C4-2B (cell line): ENCODE results near the gene TCF19.

Experiments used
- H3K27ac ChIP-seq: fragments of 450-650 bp; 2 replicates; pipeline ENCODE4 v1.5.1; 2017
- CTCF ChIP-seq: fragments of 450-650 bp; conservative IDR thresholded peaks from 2 replicates; pipeline ENCODE4 v1.5.1; 2017; ENCODE audit warnings: mild to moderate bottlenecking
- ZFX ChIP-seq: fragments of 450-650 bp; IDR thresholded peaks from 2 replicates; pipeline ENCODE4 v1.6.1; 2017

Gene TCF19

DNA sequence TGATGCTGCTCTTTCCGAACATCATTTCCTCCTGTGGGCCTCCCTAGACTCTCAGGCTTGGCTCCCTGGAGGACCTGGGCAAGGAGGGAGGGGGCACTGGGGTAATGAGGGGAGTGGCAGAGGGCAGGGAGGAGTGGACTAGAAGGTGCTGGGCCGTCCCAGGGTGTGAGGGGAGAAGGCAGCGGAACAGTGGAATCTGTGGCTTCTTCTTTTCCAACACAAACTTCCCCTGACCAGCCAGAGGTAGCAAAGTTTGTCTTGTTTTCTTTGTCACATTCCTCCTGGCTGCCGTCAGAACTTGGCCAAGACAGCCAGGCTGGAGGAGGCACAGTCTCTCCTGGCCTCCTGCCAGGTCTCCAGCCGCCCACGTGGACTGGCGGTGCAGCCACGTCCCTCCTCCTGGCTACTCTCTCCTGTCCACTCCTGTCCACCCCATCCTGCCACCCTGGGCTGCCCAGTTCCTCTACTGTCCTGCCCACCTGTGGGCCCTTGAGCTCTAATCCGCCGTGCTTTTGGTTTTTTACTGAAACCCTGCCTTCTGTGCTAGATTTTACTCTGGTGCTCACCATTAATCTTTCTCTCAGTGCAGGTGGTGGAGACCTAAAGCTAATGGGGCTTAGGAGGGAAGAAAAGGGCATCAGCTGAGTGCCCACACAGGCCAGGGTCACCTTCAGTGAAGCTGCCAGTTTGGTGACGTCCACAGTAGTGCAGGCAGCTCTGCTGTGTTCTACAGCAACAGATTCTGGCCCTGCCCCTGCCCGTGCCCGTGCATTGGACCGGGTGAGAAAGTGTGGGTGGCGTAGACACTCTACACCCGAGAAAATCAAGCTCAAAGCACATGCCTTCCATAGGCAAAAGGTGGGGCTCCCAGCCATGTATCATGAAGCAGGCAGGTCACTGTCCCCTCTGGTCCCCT lies 35.3 kb upstream of the TCF19 start:
- peak overlapping the region; percentile 16 for H3K27ac ChIP-seq
- TF ChIP-seq CTCF (no peak), ZFX (no peak)

DNA sequence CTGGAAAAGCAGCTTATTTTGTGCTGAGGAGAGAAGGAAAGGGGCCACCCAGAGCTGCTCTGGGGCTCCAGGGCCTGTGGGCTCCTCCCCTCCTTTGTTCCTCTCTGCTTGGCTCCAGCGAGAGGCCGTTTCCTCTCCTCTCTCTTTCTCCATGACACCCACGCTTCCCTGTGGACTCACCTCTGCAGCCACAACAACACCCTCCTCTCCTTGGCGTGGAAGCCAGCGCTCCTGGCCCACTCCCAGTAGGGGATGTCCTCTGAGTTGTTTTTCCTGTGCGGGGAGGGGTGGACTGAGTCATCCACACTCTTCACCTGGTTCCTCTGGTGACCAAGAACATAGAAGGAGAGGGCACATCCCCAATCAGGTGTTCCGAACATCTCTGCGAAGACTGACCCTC lies 33.2 kb upstream of the TCF19 start:
- TF ChIP-seq ZFX (no peak), CTCF (no peak)
- H3K27ac ChIP-seq: peak overlapping the region; percentile 32

DNA sequence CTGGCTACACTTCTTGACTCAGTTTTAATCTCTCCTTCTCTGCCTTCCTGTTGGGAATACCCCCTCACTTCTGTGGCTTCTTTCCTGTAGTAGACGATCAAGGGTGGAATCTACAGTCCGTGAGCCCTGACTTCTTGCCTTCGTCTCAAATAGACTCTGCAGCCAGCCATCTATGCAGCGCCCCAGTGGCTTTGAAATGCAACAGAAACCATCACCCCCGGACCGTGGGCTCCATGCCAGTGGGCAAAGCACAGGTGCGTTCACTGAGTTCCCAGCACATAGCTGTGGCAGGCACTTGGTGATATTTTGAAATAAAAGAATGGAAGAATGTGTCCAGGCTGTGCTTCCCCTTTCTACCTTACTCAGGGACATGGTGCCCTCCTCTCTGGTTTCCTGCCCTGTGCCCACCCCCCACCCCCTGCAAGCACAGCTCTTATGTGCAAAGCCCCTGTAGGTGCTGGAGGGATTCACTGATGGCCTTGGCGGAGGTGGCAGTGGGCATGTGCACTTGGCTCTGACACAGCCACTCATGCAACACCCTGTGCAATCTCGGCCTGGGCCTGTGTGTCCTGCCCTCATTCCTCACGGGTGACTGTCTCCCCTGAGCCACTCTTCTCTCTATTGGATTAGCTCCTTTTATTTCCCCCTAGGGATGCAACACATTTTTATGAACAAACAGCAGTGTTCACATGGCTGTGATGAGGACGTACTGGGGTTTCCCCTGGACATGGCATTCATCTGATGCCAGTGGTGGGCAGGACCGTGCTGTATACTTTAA lies 32.6 kb upstream of the TCF19 start:
- peak overlapping the region; percentile 32 for H3K27ac ChIP-seq
- TF ChIP-seq ZFX (no peak), CTCF (no peak)

DNA sequence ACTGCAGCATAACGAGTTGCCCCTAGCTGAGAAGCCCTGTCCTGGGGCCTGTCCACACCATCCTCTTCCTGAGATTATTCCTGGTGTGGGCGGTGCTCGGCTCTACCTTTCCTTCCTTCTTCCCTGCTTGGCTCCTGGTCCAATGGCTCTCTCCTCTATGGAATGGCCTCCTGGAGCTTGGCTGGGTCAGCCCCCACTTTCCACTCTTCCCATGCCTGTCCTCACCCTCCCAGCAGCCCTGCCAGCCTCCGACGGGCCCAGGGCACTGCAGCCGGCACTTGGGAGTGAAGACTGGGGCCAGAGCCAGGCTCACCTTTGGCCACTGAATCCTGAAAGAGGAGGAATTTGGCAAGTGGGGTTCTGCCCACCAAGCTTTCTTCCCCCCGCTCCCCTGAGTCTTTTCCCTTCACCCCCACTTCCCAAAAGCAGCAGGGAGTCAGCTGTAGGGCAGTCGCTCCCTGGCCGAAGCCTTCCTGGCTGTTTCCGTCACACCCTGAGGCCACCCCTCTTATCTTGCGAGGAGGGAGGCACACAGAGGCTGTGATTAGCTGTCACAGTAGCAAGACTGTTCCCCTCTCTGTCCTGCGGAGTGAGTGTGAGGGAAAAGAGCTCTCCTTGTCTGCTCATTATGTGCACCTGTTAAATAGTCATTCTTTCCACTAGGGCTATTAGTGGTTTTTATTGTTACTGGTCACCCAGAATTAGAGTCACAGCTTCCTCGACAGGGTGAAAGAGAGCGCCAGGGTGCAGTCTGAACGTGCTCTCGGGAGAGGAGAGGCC lies 31.8 kb upstream of the TCF19 start:
- H3K27ac ChIP-seq: no peak overlapping the region
- TF ChIP-seq ZFX (no peak), CTCF (no peak)

- TF ChIP-seq CTCF (peak; percentile 94), ZFX (no peak)
- no peak overlapping the region for H3K27ac ChIP-seq
Measured at GRCh38 chr6:31128093-31128676, 30.2 kb upstream of the TCF19 start.

- H3K27ac ChIP-seq: peak overlapping the region; percentile 4; the same call in 1 of the 2 replicates
- TF ChIP-seq ZFX (no peak), CTCF (no peak)
Measured at GRCh38 chr6:31129130-31129529, 29.3 kb upstream of the TCF19 start.
